ENCODE results near the gene SCUBE1. TPM values are rescaled to one million over a fixed set of nuclear protein-coding genes. Genes with fewer than 3 reads are reported as not detected.

SCUBE1 gene
- total RNA-seq, 1 experiment from 2014 or later = 0.54 TPM

DNA sequence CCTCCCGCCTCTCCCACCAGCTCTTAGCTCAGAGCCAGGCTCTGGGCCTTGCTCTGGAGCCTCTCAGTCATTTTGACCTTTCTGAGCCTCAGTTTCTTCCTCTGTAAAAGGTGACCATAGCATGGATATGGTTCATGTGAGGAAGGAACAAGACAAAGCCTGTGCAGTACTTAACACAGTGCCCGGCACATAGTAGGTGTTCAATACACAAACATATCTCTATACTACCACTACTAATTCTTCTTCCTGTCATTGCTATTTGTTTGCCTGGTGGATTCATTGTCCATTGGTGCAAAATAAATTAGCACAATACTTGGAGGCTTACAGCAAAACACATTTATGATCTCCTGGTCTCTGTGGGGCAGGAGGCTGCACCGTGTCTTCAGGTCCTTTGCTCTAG lies 47.0 kb upstream of the SCUBE1 start:
- BruUV-seq (replicated peaks) = no TSS peak
- H3K36me3 Mint-ChIP-seq (ENCODE audit: insufficient read depth, unreplicated experiment) = no peaks in the 10 kb centered on the region

GRCh38 chr22:43389227-43389836 lies 46.2 kb upstream of the SCUBE1 start:
- CTCF ChIA-PET = no interaction called here
- intact Hi-C loops (cut with micrococcal nuclease; ENCODE audit: unreplicated experiment) = no loop called here
- TF ChIP-seq, protein P1, sequence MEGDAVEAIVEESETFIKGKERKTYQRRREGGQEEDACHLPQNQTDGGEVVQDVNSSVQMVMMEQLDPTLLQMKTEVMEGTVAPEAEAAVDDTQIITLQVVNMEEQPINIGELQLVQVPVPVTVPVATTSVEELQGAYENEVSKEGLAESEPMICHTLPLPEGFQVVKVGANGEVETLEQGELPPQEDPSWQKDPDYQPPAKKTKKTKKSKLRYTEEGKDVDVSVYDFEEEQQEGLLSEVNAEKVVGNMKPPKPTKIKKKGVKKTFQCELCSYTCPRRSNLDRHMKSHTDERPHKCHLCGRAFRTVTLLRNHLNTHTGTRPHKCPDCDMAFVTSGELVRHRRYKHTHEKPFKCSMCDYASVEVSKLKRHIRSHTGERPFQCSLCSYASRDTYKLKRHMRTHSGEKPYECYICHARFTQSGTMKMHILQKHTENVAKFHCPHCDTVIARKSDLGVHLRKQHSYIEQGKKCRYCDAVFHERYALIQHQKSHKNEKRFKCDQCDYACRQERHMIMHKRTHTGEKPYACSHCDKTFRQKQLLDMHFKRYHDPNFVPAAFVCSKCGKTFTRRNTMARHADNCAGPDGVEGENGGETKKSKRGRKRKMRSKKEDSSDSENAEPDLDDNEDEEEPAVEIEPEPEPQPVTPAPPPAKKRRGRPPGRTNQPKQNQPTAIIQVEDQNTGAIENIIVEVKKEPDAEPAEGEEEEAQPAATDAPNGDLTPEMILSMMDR (IDR thresholded peaks at IDR 0.05; ENCODE audit: unreplicated experiment) = no peak
- no peaks in the 10 kb centered on the region for H3K9me3 Mint-ChIP-seq (ENCODE audit: low read depth, unreplicated experiment)
- DNase-seq = no peak
- H3K27me3 Mint-ChIP-seq (ENCODE audit: unreplicated experiment) = peaks cover 100% of the 10 kb centered on the region
- no peak overlapping the region for H3K27ac Mint-ChIP-seq (ENCODE audit: unreplicated experiment)
- H3K36me3 Mint-ChIP-seq (ENCODE audit: insufficient read depth, unreplicated experiment) = no peaks in the 10 kb centered on the region
- H3K4me1 Mint-ChIP-seq (ENCODE audit: low read depth, unreplicated experiment) = no peaks in the 10 kb centered on the region
- no peak overlapping the region for H3K4me3 Mint-ChIP-seq (ENCODE audit: low read depth, unreplicated experiment)
- no TSS peak for BruUV-seq (replicated peaks)

More for the DNA sequence above, 47.0 kb upstream of the SCUBE1 start:
- H3K27me3 Mint-ChIP-seq (ENCODE audit: unreplicated experiment) = peaks cover 100% of the 10 kb centered on the region
- H3K4me1 Mint-ChIP-seq (ENCODE audit: low read depth, unreplicated experiment) = no peaks in the 10 kb centered on the region
- H3K27ac Mint-ChIP-seq (ENCODE audit: unreplicated experiment) = no peak overlapping the region
- TF ChIP-seq, protein P1 (IDR thresholded peaks at IDR 0.05; ENCODE audit: unreplicated experiment) = no peak
- intact Hi-C loops (cut with micrococcal nuclease; ENCODE audit: unreplicated experiment) = no loop called here
- CTCF ChIA-PET = no interaction called here
- no peak overlapping the region for H3K4me3 Mint-ChIP-seq (ENCODE audit: low read depth, unreplicated experiment)
- no peaks in the 10 kb centered on the region for H3K9me3 Mint-ChIP-seq (ENCODE audit: low read depth, unreplicated experiment)
- no peak for DNase-seq

GRCh38 chr22:43388420-43388851 lies 45.3 kb upstream of the SCUBE1 start:
- intact Hi-C loops (cut with micrococcal nuclease; ENCODE audit: unreplicated experiment) = no loop called here
- Mint-ChIP-seq H3K4me3 (ENCODE audit: low read depth, unreplicated experiment) (no peak overlapping the region), H3K36me3 (ENCODE audit: insufficient read depth, unreplicated experiment) (no peaks in the 10 kb centered on the region), H3K27me3 (ENCODE audit: unreplicated experiment) (peaks cover 100% of the 10 kb centered on the region), H3K9me3 (ENCODE audit: low read depth, unreplicated experiment) (no peaks in the 10 kb centered on the region), H3K4me1 (ENCODE audit: low read depth, unreplicated experiment) (no peaks in the 10 kb centered on the region), H3K27ac (ENCODE audit: unreplicated experiment) (no peak overlapping the region)
- no TSS peak for BruUV-seq (replicated peaks)
- CTCF ChIA-PET = interaction anchor here (0.6 to 0.7 kb wide), 2 partner anchors 18 to 1073 kb away, joined by 3 read pairs; no protein-coding TSS in a partner anchor
- DNase-seq = peak; percentile 87
- TF ChIP-seq, protein P1 (IDR thresholded peaks at IDR 0.05; ENCODE audit: unreplicated experiment) = peak; percentile 95

GRCh38 chr22:43387815-43388214 lies 44.6 kb upstream of the SCUBE1 start:
- H3K36me3 Mint-ChIP-seq (ENCODE audit: insufficient read depth, unreplicated experiment) = no peaks in the 10 kb centered on the region
- CTCF ChIA-PET = interaction anchor here (0.6 kb wide), 1 partner anchor 17 kb away, joined by 3 read pairs; no protein-coding TSS in a partner anchor
- BruUV-seq (replicated peaks) = no TSS peak
- no peak overlapping the region for H3K4me3 Mint-ChIP-seq (ENCODE audit: low read depth, unreplicated experiment)
- no peaks in the 10 kb centered on the region for H3K9me3 Mint-ChIP-seq (ENCODE audit: low read depth, unreplicated experiment)
- DNase-seq = no peak
- TF ChIP-seq, protein P1 (IDR thresholded peaks at IDR 0.05; ENCODE audit: unreplicated experiment) = no peak
- peaks cover 100% of the 10 kb centered on the region for H3K27me3 Mint-ChIP-seq (ENCODE audit: unreplicated experiment)
- no peak overlapping the region for H3K27ac Mint-ChIP-seq (ENCODE audit: unreplicated experiment)
- intact Hi-C loops (cut with micrococcal nuclease; ENCODE audit: unreplicated experiment) = no loop called here
- no peaks in the 10 kb centered on the region for H3K4me1 Mint-ChIP-seq (ENCODE audit: low read depth, unreplicated experiment)
